KOPT-K1 (cell line): ENCODE data around the gene DHRS13.
"Not testable (repeated sequence)": the region's sequence is repeated elsewhere in the genome, so short reads cannot be mapped to it uniquely, and the experiment has no call there.

Experiments
- H3K27ac ChIP-seq: fragments of 200-600 bp; sonication (generic); 2 replicates; pipeline ENCODE4 v1.5.1; 2016; ENCODE audit warnings: antibody characterized with exemption, mild to moderate bottlenecking, low read depth, low read length; ENCODE audit not compliant: poor library complexity, severe bottlenecking
- H3K36me3 ChIP-seq: fragments of 200-600 bp; sonication (generic); 2 replicates; pipeline ENCODE4 v1.5.1; 2017; ENCODE audit warnings: antibody characterized with exemption, mild to moderate bottlenecking, low read length, moderate library complexity; ENCODE audit not compliant: insufficient read depth
- H3K9me3 ChIP-seq: fragments of 200-600 bp; sonication (generic); 2 replicates; pipeline ENCODE4 v1.5.1; 2017; ENCODE audit warnings: antibody characterized with exemption, low read length, mild to moderate bottlenecking; ENCODE audit not compliant: insufficient read depth, poor library complexity, severe bottlenecking

DHRS13 gene

GRCh38 chr17:28942925-28943324 lies 40.0 kb upstream of the DHRS13 start:
- H3K36me3 ChIP-seq = peaks cover 87% of the 10 kb centered on the region
- no peaks in the 10 kb centered on the region for H3K9me3 ChIP-seq
- no peak overlapping the region for H3K27ac ChIP-seq

GRCh38 chr17:28941251-28941650 lies 38.4 kb upstream of the DHRS13 start:
- no peaks in the 10 kb centered on the region for H3K9me3 ChIP-seq
- no peak overlapping the region for H3K27ac ChIP-seq
- peaks cover 85% of the 10 kb centered on the region for H3K36me3 ChIP-seq

- H3K36me3 ChIP-seq = peaks cover 85% of the 10 kb centered on the region
- H3K27ac ChIP-seq = no peak overlapping the region
- no peaks in the 10 kb centered on the region for H3K9me3 ChIP-seq
These were observed 37.8 kb upstream of the DHRS13 start for GRCh38 chr17:28940675-28941074.

- Histone ChIP-seq H3K9me3 (no peaks in the 10 kb centered on the region), H3K27ac (no peak overlapping the region), H3K36me3 (peaks cover 85% of the 10 kb centered on the region)
These were observed 37.3 kb upstream of the DHRS13 start for GRCh38 chr17:28940142-28940541.

GRCh38 chr17:28938552-28938951 lies 35.7 kb upstream of the DHRS13 start:
- Histone ChIP-seq H3K27ac (no peak overlapping the region), H3K9me3 (no peaks in the 10 kb centered on the region), H3K36me3 (peaks cover 81% of the 10 kb centered on the region)

- no peak overlapping the region for H3K27ac ChIP-seq
- H3K36me3 ChIP-seq = peaks cover 80% of the 10 kb centered on the region
- no peaks in the 10 kb centered on the region for H3K9me3 ChIP-seq
These were observed 34.3 kb upstream of the DHRS13 start for GRCh38 chr17:28937044-28937729.

- no peak overlapping the region for H3K27ac ChIP-seq
- peaks cover 78% of the 10 kb centered on the region for H3K36me3 ChIP-seq
- no peaks in the 10 kb centered on the region for H3K9me3 ChIP-seq
These were observed 33.0 kb upstream of the DHRS13 start for GRCh38 chr17:28935744-28936460.

GRCh38 chr17:28934508-28934907 lies 31.6 kb upstream of the DHRS13 start:
- H3K36me3 ChIP-seq = peaks cover 72% of the 10 kb centered on the region
- H3K27ac ChIP-seq = not testable (repeated sequence)

GRCh38 chr17:28929787-28930186 lies 26.9 kb upstream of the DHRS13 start:
- H3K9me3 ChIP-seq = no peaks in the 10 kb centered on the region
- H3K27ac ChIP-seq = no peak overlapping the region
- peaks cover 64% of the 10 kb centered on the region for H3K36me3 ChIP-seq

More at GRCh38 chr17:28934508-28934907, 31.6 kb upstream of the DHRS13 start:
- not testable (repeated sequence) for H3K9me3 ChIP-seq

- no peak overlapping the region for H3K27ac ChIP-seq
- H3K9me3 ChIP-seq = no peaks in the 10 kb centered on the region
- H3K36me3 ChIP-seq = peaks cover 70% of the 10 kb centered on the region
These were observed 25.2 kb upstream of the DHRS13 start for GRCh38 chr17:28928061-28928460.

- peak overlapping the region; percentile 51 for H3K27ac ChIP-seq
- H3K9me3 ChIP-seq = no peaks in the 10 kb centered on the region
- H3K36me3 ChIP-seq = peaks cover 71% of the 10 kb centered on the region
These were observed 23.9 kb upstream of the DHRS13 start for GRCh38 chr17:28926786-28927185.

- Histone ChIP-seq H3K9me3 (no peaks in the 10 kb centered on the region), H3K27ac (peak overlapping the region; percentile 51), H3K36me3 (peaks cover 72% of the 10 kb centered on the region)
These were observed 23.5 kb upstream of the DHRS13 start for GRCh38 chr17:28926366-28926765.

GRCh38 chr17:28925912-28926365 lies 23.1 kb upstream of the DHRS13 start:
- peak overlapping the region; percentile 51 for H3K27ac ChIP-seq
- H3K9me3 ChIP-seq = no peaks in the 10 kb centered on the region
- H3K36me3 ChIP-seq = peaks cover 77% of the 10 kb centered on the region

GRCh38 chr17:28920201-28920600 lies 17.3 kb upstream of the DHRS13 start:
- Histone ChIP-seq H3K9me3 (no peaks in the 10 kb centered on the region), H3K27ac (no peak overlapping the region), H3K36me3 (peaks cover 97% of the 10 kb centered on the region)

- H3K27ac ChIP-seq = no peak overlapping the region
- H3K36me3 ChIP-seq = peaks cover 98% of the 10 kb centered on the region
- H3K9me3 ChIP-seq = no peaks in the 10 kb centered on the region
These were observed 15.4 kb upstream of the DHRS13 start for GRCh38 chr17:28918295-28918694.

GRCh38 chr17:28917465-28917864 lies 14.6 kb upstream of the DHRS13 start:
- Histone ChIP-seq H3K27ac (no peak overlapping the region), H3K9me3 (no peaks in the 10 kb centered on the region), H3K36me3 (peaks cover 98% of the 10 kb centered on the region)
